ENCODE results near the gene CINP.

CINP gene

DNA sequence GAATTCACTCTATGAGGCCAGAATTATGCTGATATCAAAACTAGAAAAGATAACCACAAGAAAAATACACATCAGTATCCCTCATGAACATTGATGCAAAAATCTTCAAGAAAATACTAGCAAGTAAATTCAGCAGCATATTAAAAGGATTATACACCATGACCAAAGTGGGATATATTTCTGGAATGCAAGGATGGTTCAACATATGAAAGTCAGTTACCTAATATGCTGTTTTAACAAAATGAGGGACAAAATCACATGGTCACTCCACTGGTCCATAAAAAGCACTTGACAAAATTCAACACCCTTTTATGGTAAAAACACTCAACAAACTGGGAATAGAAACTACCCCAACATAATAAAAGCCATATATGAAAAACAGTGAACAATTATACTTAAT, 40.3 kb upstream of the CINP start:
- no peak for DNase-seq
- no peaks in the 10 kb centered on the region for H3K36me3 ChIP-seq (ENCODE audit: insufficient read depth, low read length)
- H3K79me2 ChIP-seq (ENCODE audit: insufficient read depth, low read length), result no peaks in the 10 kb centered on the region
- H3K9me3 ChIP-seq (ENCODE audit: insufficient read depth, low read length, severe bottlenecking), result peaks cover 16% of the 10 kb centered on the region
- H4K20me1 ChIP-seq (ENCODE audit: insufficient read depth, low read length), result no peaks in the 10 kb centered on the region
- no peak for TF ChIP-seq EZH2 (IDR thresholded peaks at IDR 0.05; ENCODE audit: borderline replicate concordance, low read depth, low read length, severe bottlenecking)
- ATAC-seq (ENCODE audit: insufficient read depth, low read depth), result no peak
- H3K27me3 ChIP-seq (ENCODE audit: insufficient read depth, low read length, poor library complexity), result no peaks in the 10 kb centered on the region
- H3K27ac ChIP-seq (ENCODE audit: low read length), result no peak overlapping the region
- no peaks in the 10 kb centered on the region for H3K4me1 ChIP-seq (ENCODE audit: insufficient read depth, low read length)
- H2AFZ ChIP-seq (ENCODE audit: low read depth, low read length), result no peak overlapping the region
- H3K9ac ChIP-seq (ENCODE audit: low read depth, low read length), result no peak overlapping the region
- no peak overlapping the region for H3K4me2 ChIP-seq (ENCODE audit: insufficient read depth, low read length)
- H3K4me3 ChIP-seq (ENCODE audit: low read depth in 1 of 2, low read length in 2 of 2), result no peak overlapping the region

DNA sequence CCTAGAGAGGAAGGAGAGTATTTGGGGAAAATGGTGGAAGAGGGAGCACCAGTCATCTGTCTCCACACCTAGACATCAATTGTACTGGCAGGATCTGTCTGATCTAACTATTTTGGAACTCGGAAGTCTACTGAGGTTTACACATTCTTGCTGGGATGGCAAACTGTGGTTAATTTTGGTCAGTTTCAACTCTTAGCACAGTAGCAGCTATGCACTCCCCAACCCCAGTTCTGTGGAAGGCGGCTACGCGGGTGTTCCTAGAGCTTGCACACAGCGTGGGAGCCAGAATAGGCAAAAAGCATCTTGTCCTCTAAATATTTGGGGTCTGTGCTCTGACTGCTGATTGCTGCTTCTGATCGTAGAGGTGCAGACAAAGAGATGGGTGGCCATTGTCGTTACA, 33.8 kb upstream of the CINP start:
- Histone ChIP-seq H3K27me3 (ENCODE audit: insufficient read depth, low read length, poor library complexity) (no peaks in the 10 kb centered on the region), H3K27ac (ENCODE audit: low read length) (no peak overlapping the region), H3K36me3 (ENCODE audit: insufficient read depth, low read length) (no peaks in the 10 kb centered on the region; the same call in 1 of the 2 replicates), H3K4me1 (ENCODE audit: insufficient read depth, low read length) (no peaks in the 10 kb centered on the region), H3K79me2 (ENCODE audit: insufficient read depth, low read length) (no peaks in the 10 kb centered on the region), H4K20me1 (ENCODE audit: insufficient read depth, low read length) (no peaks in the 10 kb centered on the region), H3K9ac (ENCODE audit: low read depth, low read length) (no peak overlapping the region), H2AFZ (ENCODE audit: low read depth, low read length) (no peak overlapping the region), H3K4me2 (ENCODE audit: insufficient read depth, low read length) (no peak overlapping the region), H3K4me3 (ENCODE audit: low read depth in 1 of 2, low read length in 2 of 2) (no peak overlapping the region), H3K9me3 (ENCODE audit: insufficient read depth, low read length, severe bottlenecking) (peaks cover 8% of the 10 kb centered on the region)
- TF ChIP-seq, protein P1, sequence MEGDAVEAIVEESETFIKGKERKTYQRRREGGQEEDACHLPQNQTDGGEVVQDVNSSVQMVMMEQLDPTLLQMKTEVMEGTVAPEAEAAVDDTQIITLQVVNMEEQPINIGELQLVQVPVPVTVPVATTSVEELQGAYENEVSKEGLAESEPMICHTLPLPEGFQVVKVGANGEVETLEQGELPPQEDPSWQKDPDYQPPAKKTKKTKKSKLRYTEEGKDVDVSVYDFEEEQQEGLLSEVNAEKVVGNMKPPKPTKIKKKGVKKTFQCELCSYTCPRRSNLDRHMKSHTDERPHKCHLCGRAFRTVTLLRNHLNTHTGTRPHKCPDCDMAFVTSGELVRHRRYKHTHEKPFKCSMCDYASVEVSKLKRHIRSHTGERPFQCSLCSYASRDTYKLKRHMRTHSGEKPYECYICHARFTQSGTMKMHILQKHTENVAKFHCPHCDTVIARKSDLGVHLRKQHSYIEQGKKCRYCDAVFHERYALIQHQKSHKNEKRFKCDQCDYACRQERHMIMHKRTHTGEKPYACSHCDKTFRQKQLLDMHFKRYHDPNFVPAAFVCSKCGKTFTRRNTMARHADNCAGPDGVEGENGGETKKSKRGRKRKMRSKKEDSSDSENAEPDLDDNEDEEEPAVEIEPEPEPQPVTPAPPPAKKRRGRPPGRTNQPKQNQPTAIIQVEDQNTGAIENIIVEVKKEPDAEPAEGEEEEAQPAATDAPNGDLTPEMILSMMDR (IDR thresholded peaks at IDR 0.05; ENCODE audit: borderline replicate concordance, extremely low read depth, low read length, poor library complexity, severe bottlenecking), result no peak
- TF ChIP-seq EZH2 (IDR thresholded peaks at IDR 0.05; ENCODE audit: borderline replicate concordance, low read depth, low read length, severe bottlenecking), result no peak
- no peak for DNase-seq
- no peak for ATAC-seq (ENCODE audit: insufficient read depth, low read depth)

DNA sequence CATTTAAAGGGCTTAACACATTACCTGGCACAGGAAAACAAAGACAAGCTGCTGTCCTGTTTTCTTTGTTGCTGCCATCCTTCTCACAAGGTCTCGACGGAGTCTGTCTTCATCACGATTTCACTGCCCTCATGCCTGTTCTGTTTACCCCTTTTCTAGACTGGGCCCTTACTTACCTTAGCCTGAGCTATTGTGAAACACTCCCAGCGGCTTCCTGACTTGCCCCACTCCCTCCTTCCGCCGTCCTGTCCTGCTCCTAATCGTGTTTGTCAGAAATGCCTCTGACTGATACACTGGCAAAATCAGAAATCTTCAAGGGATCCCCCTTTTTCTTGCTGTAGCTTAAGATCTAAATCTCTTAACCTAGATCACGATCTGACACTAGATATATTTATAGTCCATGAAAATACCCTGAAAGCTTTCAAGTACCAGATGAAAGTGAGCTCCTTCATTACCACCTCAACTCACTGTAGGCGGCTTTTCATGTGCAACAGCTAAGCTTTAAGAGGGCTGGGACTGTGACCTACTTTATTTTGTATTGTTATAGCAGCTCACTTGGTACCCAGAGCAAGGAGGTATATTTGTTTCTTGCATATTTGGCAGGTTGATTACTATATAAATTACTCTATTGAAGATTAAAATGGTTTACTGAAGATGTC, 32.2 kb upstream of the CINP start:
- Histone ChIP-seq H4K20me1 (ENCODE audit: insufficient read depth, low read length) (no peaks in the 10 kb centered on the region), H3K27ac (ENCODE audit: low read length) (no peak overlapping the region), H3K9me3 (ENCODE audit: insufficient read depth, low read length, severe bottlenecking) (peaks cover 8% of the 10 kb centered on the region), H3K27me3 (ENCODE audit: insufficient read depth, low read length, poor library complexity) (no peaks in the 10 kb centered on the region), H3K4me1 (ENCODE audit: insufficient read depth, low read length) (no peaks in the 10 kb centered on the region), H3K4me3 (ENCODE audit: low read depth in 1 of 2, low read length in 2 of 2) (no peak overlapping the region), H3K36me3 (ENCODE audit: insufficient read depth, low read length) (no peaks in the 10 kb centered on the region; the same call in 1 of the 2 replicates), H3K4me2 (ENCODE audit: insufficient read depth, low read length) (no peak overlapping the region), H2AFZ (ENCODE audit: low read depth, low read length) (no peak overlapping the region), H3K9ac (ENCODE audit: low read depth, low read length) (no peak overlapping the region), H3K79me2 (ENCODE audit: insufficient read depth, low read length) (no peaks in the 10 kb centered on the region)
- ATAC-seq (ENCODE audit: insufficient read depth, low read depth) (no peak), DNase-seq (no peak)
- no peak for TF ChIP-seq EZH2 (IDR thresholded peaks at IDR 0.05; ENCODE audit: borderline replicate concordance, low read depth, low read length, severe bottlenecking)
- TF ChIP-seq, protein P1 (IDR thresholded peaks at IDR 0.05; ENCODE audit: borderline replicate concordance, extremely low read depth, low read length, poor library complexity, severe bottlenecking), result no peak

DNA sequence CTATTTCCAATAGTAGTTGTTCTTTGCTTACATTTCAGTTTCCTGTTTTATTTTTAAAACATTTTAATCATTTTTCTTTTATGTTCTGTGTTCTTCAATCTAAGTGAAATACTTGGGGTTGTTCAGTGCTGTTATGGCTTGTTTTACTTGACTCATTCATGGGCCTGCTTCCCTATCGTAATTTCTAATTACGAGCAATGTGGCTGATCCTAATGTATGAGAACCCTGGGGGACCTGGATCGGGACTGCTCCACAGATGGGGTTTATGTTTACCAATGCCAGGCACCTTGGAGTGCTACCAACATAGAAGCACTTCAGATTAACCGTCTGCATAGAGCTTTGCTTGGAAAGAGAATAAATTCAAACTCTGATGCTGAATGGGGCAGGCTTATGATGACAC, 29.8 kb upstream of the CINP start:
- Histone ChIP-seq H3K9me3 (ENCODE audit: insufficient read depth, low read length, severe bottlenecking) (peaks cover 2% of the 10 kb centered on the region), H4K20me1 (ENCODE audit: insufficient read depth, low read length) (no peaks in the 10 kb centered on the region), H3K36me3 (ENCODE audit: insufficient read depth, low read length) (no peaks in the 10 kb centered on the region; the same call in 1 of the 2 replicates), H3K9ac (ENCODE audit: low read depth, low read length) (no peak overlapping the region), H3K4me3 (ENCODE audit: low read depth in 1 of 2, low read length in 2 of 2) (no peak overlapping the region), H3K4me2 (ENCODE audit: insufficient read depth, low read length) (no peak overlapping the region), H3K27ac (ENCODE audit: low read length) (no peak overlapping the region), H2AFZ (ENCODE audit: low read depth, low read length) (no peak overlapping the region), H3K4me1 (ENCODE audit: insufficient read depth, low read length) (no peaks in the 10 kb centered on the region), H3K79me2 (ENCODE audit: insufficient read depth, low read length) (no peaks in the 10 kb centered on the region), H3K27me3 (ENCODE audit: insufficient read depth, low read length, poor library complexity) (no peaks in the 10 kb centered on the region)
- DNase-seq, result no peak
- ATAC-seq (ENCODE audit: insufficient read depth, low read depth), result no peak
- no peak for TF ChIP-seq EZH2 (IDR thresholded peaks at IDR 0.05; ENCODE audit: borderline replicate concordance, low read depth, low read length, severe bottlenecking)
- TF ChIP-seq, protein P1 (IDR thresholded peaks at IDR 0.05; ENCODE audit: borderline replicate concordance, extremely low read depth, low read length, poor library complexity, severe bottlenecking), result no peak
